ENCODE measurements around the gene LEMD2. TPM values are rescaled to one million over a fixed set of nuclear protein-coding genes. Genes with fewer than 3 reads are reported as not detected.

LEMD2 gene
- total RNA-seq, 1 experiment from 2014 or later = 91.8 TPM

DNA sequence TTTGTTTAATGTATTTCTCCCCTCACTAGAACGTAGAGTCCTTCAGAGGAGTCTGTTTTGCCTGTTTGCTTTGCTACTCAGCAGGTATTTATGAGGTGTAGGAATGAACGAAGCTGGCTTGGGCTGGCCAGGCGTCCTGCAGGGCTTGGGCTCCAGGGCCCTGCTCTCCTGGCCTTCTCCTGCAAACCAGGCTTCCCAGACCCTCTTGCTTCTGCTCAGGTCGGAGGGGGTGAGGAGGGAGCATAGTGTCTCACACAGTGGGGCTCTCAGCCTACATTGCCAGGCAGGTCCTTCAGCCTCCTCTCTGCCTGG, 39.5 kb upstream of the LEMD2 start:
- H4K91ac ChIP-seq (ENCODE audit: insufficient read length, low read depth, low read length) = no peak overlapping the region
- no peak overlapping the region for H3T11ph ChIP-seq (ENCODE audit: low read length)
- no peak overlapping the region for H2BK120ac ChIP-seq (ENCODE audit: low read depth, low read length, poor library complexity, severe bottlenecking)
- no peaks in the 10 kb centered on the region for H4K20me1 ChIP-seq (ENCODE audit: control insufficient read depth, insufficient read depth, insufficient read length)
- no peak overlapping the region for H2BK5ac ChIP-seq (ENCODE audit: insufficient read length, low read length)
- no peak overlapping the region for H3K4me2 ChIP-seq (ENCODE audit: insufficient read depth, insufficient read length, low read length)
- DNase-seq = no peak
- H2BK12ac ChIP-seq (ENCODE audit: insufficient read length, low read depth, low read length) = no peak overlapping the region
- no peaks in the 10 kb centered on the region for H3K79me2 ChIP-seq (ENCODE audit: insufficient read depth, low read length)
- no peak overlapping the region for H2BK20ac ChIP-seq (ENCODE audit: low read depth, low read length, poor library complexity, severe bottlenecking)
- H3K23me2 ChIP-seq (ENCODE audit: insufficient read length, low read depth, low read length, poor library complexity, severe bottlenecking) = no peaks in the 10 kb centered on the region
- H3K9me3 ChIP-seq (ENCODE audit: control insufficient read depth, low read depth, low read length) = no peaks in the 10 kb centered on the region
- no peak overlapping the region for H3K18ac ChIP-seq (ENCODE audit: insufficient read length, low read depth, low read length)
- H3K9ac ChIP-seq (ENCODE audit: extremely low read depth, insufficient read length, low read length) = no peak overlapping the region
- H3K79me1 ChIP-seq (ENCODE audit: insufficient read depth, low read depth, low read length, poor library complexity, severe bottlenecking) = no peaks in the 10 kb centered on the region
- H3K4me3 Mint-ChIP-seq = peak overlapping the region in 1 of 2 experiments; percentile 64; a peak in 2 of 5 replicates
- 0 out of 2 replicates have a peak, but pooled peaks cover 4% of the 10 kb centered on the region for H3K4me1 ChIP-seq (ENCODE audit: insufficient read depth, low read length)
- no peak overlapping the region for H2BK15ac ChIP-seq (ENCODE audit: low read depth, low read length)
- H3K23ac ChIP-seq (ENCODE audit: insufficient read length, low read depth, low read length) = no peak overlapping the region
- H2AK5ac ChIP-seq (ENCODE audit: insufficient read length, low read length) = no peak overlapping the region
- no peak overlapping the region for H4K5ac ChIP-seq (ENCODE audit: insufficient read length, low read depth, low read length)
- peaks cover 4 to 7% of the 10 kb centered on the region in 2 experiments for H3K9me3 Mint-ChIP-seq
- H3K14ac ChIP-seq (ENCODE audit: insufficient read depth, low read length) = no peak overlapping the region
- H4K8ac ChIP-seq (replicated peaks; ENCODE audit: insufficient read length, low read depth, low read length) = no peak overlapping the region
- H3K27ac Mint-ChIP-seq = peak overlapping the region in 2 of 3 experiments; percentile 34 to 94; a peak in 3 of 7 replicates
- H3K27ac ChIP-seq (ENCODE audit: insufficient read length, low read depth, low read length) = no peak overlapping the region
- TF ChIP-seq, protein P1, sequence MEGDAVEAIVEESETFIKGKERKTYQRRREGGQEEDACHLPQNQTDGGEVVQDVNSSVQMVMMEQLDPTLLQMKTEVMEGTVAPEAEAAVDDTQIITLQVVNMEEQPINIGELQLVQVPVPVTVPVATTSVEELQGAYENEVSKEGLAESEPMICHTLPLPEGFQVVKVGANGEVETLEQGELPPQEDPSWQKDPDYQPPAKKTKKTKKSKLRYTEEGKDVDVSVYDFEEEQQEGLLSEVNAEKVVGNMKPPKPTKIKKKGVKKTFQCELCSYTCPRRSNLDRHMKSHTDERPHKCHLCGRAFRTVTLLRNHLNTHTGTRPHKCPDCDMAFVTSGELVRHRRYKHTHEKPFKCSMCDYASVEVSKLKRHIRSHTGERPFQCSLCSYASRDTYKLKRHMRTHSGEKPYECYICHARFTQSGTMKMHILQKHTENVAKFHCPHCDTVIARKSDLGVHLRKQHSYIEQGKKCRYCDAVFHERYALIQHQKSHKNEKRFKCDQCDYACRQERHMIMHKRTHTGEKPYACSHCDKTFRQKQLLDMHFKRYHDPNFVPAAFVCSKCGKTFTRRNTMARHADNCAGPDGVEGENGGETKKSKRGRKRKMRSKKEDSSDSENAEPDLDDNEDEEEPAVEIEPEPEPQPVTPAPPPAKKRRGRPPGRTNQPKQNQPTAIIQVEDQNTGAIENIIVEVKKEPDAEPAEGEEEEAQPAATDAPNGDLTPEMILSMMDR (conservative IDR thresholded peaks at IDR 0.05) = no peak; the same call in 2 of the 3 replicates
- H2AFZ ChIP-seq (ENCODE audit: low read length) = no peak overlapping the region
- H3K27me3 Mint-ChIP-seq (ENCODE audit: low read depth) = peaks cover 14% of the 10 kb centered on the region
- H3K4me1 Mint-ChIP-seq = peaks cover 59 to 62% of the 10 kb centered on the region in 2 experiments
- no peak overlapping the region for H3K4ac ChIP-seq (ENCODE audit: low read depth, low read length)
- H3K36me3 Mint-ChIP-seq (ENCODE audit: insufficient read depth in 1 of 3, low read depth in 3 of 3) = peaks cover 3% of the 10 kb centered on the region in 3 experiments
- no peak overlapping the region for H3K56ac ChIP-seq (ENCODE audit: insufficient read length, low read depth, low read length)
- no CpG with 5 or more reads among the region's 4 CpGs for WGBS (ENCODE audit: extremely low coverage, insufficient read length, low lambda C conversion rate)
- no peaks in the 10 kb centered on the region for H3K27me3 ChIP-seq (ENCODE audit: insufficient read depth, low read length)
